GM18508 (cell line): ENCODE measurements around the gene STT3A.

Experiments used
- ATAC-seq: cut with Tn5 transposase; IDR thresholded peaks from one replicate; pipeline ENCODE4 v1.9.1; 2021; ENCODE audit warnings: moderate number of reproducible peaks; ENCODE audit not compliant: insufficient read depth, unreplicated experiment

Gene STT3A

GRCh38 chr11:125645871-125646270 lies 53.2 kb downstream of the STT3A start:
- no peak for ATAC-seq

DNA sequence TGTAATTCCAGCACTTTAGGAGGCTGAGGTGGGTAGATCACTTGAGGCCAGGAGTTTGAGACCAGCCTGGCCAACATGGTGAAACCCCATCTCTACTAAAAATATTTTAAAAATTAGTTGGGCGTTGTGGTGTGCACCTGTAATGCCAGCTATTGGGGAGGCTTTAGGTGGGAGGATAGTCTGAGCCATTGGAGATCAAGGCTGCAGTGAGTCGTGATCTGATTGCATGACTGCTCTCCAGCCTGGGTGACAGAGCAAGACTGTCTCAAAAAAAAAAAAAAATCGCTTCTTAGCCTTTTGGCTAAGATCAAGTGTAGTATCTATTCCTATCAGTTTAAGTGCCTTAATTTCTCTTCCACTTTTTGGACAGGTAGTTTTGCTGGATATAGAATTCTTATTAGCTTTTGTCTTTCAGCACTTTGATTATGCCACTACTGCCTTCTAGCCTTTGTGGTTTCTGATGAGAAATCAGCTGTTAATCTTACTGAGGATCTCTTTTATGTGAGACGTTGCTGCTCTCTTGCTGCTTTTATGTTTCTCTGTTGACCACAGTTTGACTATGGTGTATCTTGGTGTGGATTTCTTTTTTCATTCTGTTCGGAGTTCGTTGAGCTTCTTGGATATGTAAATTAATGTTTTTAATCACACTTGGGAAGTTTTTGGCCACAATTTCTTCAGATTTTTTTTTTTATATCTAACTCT lies 57.0 kb downstream of the STT3A start:
- ATAC-seq: no peak

DNA sequence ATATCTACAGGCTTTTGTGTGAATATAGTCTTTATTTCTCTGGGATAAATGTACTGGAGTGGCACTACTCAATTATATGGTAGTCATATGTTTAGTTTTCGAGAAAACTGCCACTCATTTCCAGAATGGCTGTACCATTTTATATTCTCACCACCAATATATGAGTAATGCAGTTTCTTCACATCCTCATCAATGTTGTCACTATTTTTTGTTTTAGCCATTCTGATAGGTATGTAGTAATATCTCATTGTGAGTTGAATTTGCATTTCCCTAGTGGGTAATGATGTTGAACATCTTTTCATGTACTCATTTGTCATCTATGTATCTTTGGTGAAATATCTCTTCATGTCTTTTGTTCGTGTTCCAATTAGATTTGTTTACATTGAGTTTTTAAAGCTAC lies 70.0 kb downstream of the STT3A start:
- ATAC-seq: no peak

GRCh38 chr11:125663910-125664309 lies 71.3 kb downstream of the STT3A start:
- ATAC-seq: no peak

DNA sequence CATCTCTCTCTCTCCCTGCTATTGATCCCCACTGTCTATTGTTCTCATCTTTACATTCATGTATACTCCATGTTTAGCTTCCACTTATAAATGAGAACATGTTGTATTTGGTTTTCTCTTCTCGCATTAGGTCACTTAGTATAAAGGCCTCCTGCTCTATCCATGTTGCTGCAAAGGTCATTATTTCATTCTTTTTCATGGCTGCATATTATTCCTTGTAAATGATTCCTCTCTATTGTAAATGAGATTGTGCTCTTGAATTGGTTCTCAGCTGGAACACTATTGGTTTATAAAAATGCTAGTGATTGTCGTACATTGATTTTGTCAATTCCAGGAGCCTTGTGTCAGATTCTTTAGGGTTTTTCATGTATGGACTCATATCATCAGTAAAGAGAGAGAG lies 74.5 kb downstream of the STT3A start:
- ATAC-seq: no peak

- no peak for ATAC-seq
Measured at GRCh38 chr11:125670172-125670571, 77.5 kb downstream of the STT3A start.

- ATAC-seq: no peak
Measured at GRCh38 chr11:125671561-125671960, 78.9 kb downstream of the STT3A start.
